HuH-7.5 (cell line): ENCODE data around the gene PCSK9.
A peak's percentile ranks its signal among the peaks of the same experiment; 100 is the strongest.
"Not testable (repeated sequence)": the region's sequence is repeated elsewhere in the genome, so short reads cannot be mapped to it uniquely, and the experiment has no call there.

Experiments used
- DNase-seq: peaks from one replicate; pipeline ENCODE4 v3.0.0; 2011; ENCODE audit warnings: low spot score

Gene PCSK9

GRCh38 chr1:55010194-55010886 is 29.0 kb upstream of the PCSK9 start:
- DNase-seq: no peak

- DNase-seq: no peak
Observed at GRCh38 chr1:55010887-55011217, 28.5 kb upstream of the PCSK9 start.

GRCh38 chr1:55012661-55013060 is 26.7 kb upstream of the PCSK9 start:
- DNase-seq: no peak

- no peak for DNase-seq
Observed at GRCh38 chr1:55015123-55015522, 24.2 kb upstream of the PCSK9 start.

- DNase-seq: no peak
Observed at GRCh38 chr1:55015731-55016620, 23.4 kb upstream of the PCSK9 start.

- DNase-seq: no peak
Observed at GRCh38 chr1:55018395-55018794, 21.0 kb upstream of the PCSK9 start.

- DNase-seq: peak; percentile 85
Observed at GRCh38 chr1:55021942-55022546, 17.3 kb upstream of the PCSK9 start.

GRCh38 chr1:55024163-55024562 is 15.2 kb upstream of the PCSK9 start:
- not testable (repeated sequence) for DNase-seq

GRCh38 chr1:55026682-55027081 is 12.7 kb upstream of the PCSK9 start:
- DNase-seq: not testable (repeated sequence)

- DNase-seq: not testable (repeated sequence)
Observed at GRCh38 chr1:55031098-55031497, 8.2 kb upstream of the PCSK9 start.

- no peak for DNase-seq
Observed at GRCh38 chr1:55033265-55033614, 6.1 kb upstream of the PCSK9 start.

GRCh38 chr1:55034476-55035133 is 4.7 kb upstream of the PCSK9 start:
- DNase-seq: no peak

- peak; percentile 71 for DNase-seq
Observed at GRCh38 chr1:55035904-55036303, 3.4 kb upstream of the PCSK9 start.

GRCh38 chr1:55037733-55038551 is 1.4 kb upstream of the PCSK9 start:
- DNase-seq: no peak

- no peak for DNase-seq
Observed at GRCh38 chr1:55038552-55038838, 853 bp upstream of the PCSK9 start.

- DNase-seq: no peak
Observed at GRCh38 chr1:55038974-55039341, 390 bp upstream of the PCSK9 start.

GRCh38 chr1:55040083-55040932 is 960 bp downstream of the PCSK9 start:
- no peak for DNase-seq

- no peak for DNase-seq
Observed at GRCh38 chr1:55040933-55041494, 1.7 kb downstream of the PCSK9 start.

GRCh38 chr1:55041613-55042012 is 2.3 kb downstream of the PCSK9 start:
- DNase-seq: no peak

- DNase-seq: no peak
Observed at GRCh38 chr1:55043011-55043410, 3.7 kb downstream of the PCSK9 start.

- DNase-seq: no peak
Observed at GRCh38 chr1:55043726-55044125, 4.4 kb downstream of the PCSK9 start.
